GM23338 (cell line): ENCODE results near the gene GZMH. TPM values are rescaled to one million over a fixed set of nuclear protein-coding genes. Genes with fewer than 3 reads are reported as not detected.

Source experiments
- EZH2 ChIP-seq: fragments of 200-600 bp; sonication (generic); IDR thresholded peaks from one replicate; pipeline ENCODE4 v1.8.0; 2017; ENCODE audit warnings: antibody characterized with exemption, mild to moderate bottlenecking, low read depth; ENCODE audit not compliant: unreplicated experiment
- EZH2phosphoT487 ChIP-seq: fragments of 200-600 bp; sonication (generic); IDR thresholded peaks from one replicate; pipeline ENCODE4 v1.8.1; 2018; ENCODE audit warnings: antibody characterized with exemption; ENCODE audit not compliant: unreplicated experiment
- STAT1 ChIP-seq: IDR thresholded peaks from one replicate; pipeline ENCODE4 v1.6.1; 2016; ENCODE audit warnings: antibody characterized with exemption; ENCODE audit not compliant: unreplicated experiment
- ZNF331 ChIP-seq: fragments of 250-450 bp; sonication (Bioruptor Pico); IDR thresholded peaks from 2 replicates; pipeline ENCODE4 v1.5.0; 2020; ENCODE audit warnings: low read depth, mild to moderate bottlenecking, moderate library complexity
- polyA plus RNA-seq: library from polyadenylated mRNA; unstranded; fragments of >200 nt; fragmentation: Nextera tagmentation; extraction: Ambion mirVana; gene quantifications from 2 replicates; pipeline ENCODE4 v1.2.1, GENCODE V29; 2016
- total RNA-seq: library from RNA; depleted of rRNA; stranded (reverse); fragments of >200 nt; shearing (Covaris generic); gene quantifications from 2 replicates; pipeline ENCODE4 v1.2.3, GENCODE V29; 2014
- TF ChIP-seq, protein P1 (sequence below): fragments of 250-450 bp; sonication (Bioruptor Pico); IDR thresholded peaks from 2 replicates; pipeline ENCODE4 v1.5.0; 2020; ENCODE audit warnings: mild to moderate bottlenecking, moderate library complexity
- TF ChIP-seq, protein P2 (sequence below): IDR thresholded peaks from 2 replicates; pipeline ENCODE4 v1.6.1; 2016; ENCODE audit warnings: antibody characterized with exemption
- TF ChIP-seq, protein P3 (sequence below), 2 experiments: fragments of 200-600 bp in 1 of 2; sonication (generic) in 1 of 2; conservative IDR thresholded peaks; 2 replicates each; pipeline versions ENCODE4 v1.5.1 to v1.6.1; 2016 to 2017; ENCODE audit warnings: antibody characterized with exemption in 2 of 2, low read depth in 2 of 2, mild to moderate bottlenecking in 2 of 2, moderate library complexity in 1 of 2

GZMH gene
- total and polyA plus RNA-seq, 2 experiments from 2014 or later: not detected

DNA sequence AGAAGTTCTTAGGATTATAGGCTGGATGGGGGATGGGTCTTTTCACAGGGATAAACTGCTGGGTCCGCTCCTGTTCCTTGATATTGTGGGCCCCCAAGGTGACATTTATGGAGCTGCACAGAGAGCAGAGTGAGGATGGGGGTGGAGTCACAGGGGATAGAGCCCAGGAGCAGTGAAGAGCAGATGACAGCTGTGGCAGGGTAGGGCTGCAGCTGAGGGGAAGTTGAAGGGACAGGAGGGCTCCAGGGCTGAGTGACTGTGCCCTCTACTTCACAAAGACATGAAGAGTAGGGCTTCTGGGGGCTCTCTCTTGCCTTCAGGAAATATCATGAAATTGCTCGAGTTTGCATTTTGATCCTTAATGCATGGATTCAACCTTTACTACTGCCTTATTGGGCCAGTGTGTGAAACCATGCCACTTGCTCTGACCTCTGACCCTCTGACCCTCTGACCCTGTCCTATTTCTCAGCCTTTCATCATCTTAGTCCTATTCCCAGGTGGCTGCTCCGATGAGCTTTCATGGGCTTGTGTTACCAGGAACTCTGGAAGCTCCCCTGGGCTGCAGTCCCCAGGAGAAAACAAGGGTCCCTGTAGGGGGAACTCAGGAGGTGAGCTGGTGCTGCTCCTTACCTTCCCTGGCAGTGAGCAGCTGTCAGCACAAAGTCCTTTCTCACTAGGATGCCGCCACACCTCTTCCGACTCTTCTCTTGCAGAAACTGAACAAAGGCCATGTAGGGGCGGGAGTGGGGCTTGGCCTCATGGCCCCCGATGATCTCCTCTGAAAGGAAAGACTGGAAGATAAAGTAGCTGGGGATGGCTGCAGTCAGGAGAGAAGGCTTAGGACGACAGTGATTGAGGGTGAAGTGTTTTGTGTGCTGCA, 1.6 kb downstream of the GZMH start (continued):
- TF ChIP-seq, protein P1, sequence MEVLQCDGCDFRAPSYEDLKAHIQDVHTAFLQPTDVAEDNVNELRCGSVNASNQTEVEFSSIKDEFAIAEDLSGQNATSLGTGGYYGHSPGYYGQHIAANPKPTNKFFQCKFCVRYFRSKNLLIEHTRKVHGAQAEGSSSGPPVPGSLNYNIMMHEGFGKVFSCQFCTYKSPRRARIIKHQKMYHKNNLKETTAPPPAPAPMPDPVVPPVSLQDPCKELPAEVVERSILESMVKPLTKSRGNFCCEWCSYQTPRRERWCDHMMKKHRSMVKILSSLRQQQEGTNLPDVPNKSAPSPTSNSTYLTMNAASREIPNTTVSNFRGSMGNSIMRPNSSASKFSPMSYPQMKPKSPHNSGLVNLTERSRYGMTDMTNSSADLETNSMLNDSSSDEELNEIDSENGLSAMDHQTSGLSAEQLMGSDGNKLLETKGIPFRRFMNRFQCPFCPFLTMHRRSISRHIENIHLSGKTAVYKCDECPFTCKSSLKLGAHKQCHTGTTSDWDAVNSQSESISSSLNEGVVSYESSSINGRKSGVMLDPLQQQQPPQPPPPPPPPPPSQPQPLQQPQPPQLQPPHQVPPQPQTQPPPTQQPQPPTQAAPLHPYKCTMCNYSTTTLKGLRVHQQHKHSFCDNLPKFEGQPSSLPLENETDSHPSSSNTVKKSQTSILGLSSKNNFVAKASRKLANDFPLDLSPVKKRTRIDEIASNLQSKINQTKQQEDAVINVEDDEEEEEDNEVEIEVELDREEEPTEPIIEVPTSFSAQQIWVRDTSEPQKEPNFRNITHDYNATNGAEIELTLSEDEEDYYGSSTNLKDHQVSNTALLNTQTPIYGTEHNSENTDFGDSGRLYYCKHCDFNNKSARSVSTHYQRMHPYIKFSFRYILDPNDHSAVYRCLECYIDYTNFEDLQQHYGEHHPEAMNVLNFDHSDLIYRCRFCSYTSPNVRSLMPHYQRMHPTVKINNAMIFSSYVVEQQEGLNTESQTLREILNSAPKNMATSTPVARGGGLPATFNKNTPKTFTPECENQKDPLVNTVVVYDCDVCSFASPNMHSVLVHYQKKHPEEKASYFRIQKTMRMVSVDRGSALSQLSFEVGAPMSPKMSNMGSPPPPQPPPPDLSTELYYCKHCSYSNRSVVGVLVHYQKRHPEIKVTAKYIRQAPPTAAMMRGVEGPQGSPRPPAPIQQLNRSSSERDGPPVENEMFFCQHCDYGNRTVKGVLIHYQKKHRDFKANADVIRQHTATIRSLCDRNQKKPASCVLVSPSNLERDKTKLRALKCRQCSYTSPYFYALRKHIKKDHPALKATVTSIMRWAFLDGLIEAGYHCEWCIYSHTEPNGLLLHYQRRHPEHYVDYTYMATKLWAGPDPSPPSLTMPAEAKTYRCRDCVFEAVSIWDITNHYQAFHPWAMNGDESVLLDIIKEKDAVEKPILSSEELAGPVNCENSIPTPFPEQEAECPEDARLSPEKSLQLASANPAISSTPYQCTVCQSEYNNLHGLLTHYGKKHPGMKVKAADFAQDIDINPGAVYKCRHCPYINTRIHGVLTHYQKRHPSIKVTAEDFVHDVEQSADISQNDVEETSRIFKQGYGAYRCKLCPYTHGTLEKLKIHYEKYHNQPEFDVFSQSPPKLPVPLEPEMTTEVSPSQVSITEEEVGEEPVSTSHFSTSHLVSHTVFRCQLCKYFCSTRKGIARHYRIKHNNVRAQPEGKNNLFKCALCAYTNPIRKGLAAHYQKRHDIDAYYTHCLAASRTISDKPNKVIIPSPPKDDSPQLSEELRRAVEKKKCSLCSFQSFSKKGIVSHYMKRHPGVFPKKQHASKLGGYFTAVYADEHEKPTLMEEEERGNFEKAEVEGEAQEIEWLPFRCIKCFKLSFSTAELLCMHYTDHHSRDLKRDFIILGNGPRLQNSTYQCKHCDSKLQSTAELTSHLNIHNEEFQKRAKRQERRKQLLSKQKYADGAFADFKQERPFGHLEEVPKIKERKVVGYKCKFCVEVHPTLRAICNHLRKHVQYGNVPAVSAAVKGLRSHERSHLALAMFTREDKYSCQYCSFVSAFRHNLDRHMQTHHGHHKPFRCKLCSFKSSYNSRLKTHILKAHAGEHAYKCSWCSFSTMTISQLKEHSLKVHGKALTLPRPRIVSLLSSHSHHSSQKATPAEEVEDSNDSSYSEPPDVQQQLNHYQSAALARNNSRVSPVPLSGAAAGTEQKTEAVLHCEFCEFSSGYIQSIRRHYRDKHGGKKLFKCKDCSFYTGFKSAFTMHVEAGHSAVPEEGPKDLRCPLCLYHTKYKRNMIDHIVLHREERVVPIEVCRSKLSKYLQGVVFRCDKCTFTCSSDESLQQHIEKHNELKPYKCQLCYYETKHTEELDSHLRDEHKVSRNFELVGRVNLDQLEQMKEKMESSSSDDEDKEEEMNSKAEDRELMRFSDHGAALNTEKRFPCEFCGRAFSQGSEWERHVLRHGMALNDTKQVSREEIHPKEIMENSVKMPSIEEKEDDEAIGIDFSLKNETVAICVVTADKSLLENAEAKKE (CRISPR knock-in tag): no peak
- TF ChIP-seq EZH2 (no peak), ZNF331 (CRISPR knock-in tag) (no peak), EZH2phosphoT487 (no peak), STAT1 (no peak)
- TF ChIP-seq, protein P2, sequence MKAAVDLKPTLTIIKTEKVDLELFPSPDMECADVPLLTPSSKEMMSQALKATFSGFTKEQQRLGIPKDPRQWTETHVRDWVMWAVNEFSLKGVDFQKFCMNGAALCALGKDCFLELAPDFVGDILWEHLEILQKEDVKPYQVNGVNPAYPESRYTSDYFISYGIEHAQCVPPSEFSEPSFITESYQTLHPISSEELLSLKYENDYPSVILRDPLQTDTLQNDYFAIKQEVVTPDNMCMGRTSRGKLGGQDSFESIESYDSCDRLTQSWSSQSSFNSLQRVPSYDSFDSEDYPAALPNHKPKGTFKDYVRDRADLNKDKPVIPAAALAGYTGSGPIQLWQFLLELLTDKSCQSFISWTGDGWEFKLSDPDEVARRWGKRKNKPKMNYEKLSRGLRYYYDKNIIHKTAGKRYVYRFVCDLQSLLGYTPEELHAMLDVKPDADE: no peak
- TF ChIP-seq, protein P3, sequence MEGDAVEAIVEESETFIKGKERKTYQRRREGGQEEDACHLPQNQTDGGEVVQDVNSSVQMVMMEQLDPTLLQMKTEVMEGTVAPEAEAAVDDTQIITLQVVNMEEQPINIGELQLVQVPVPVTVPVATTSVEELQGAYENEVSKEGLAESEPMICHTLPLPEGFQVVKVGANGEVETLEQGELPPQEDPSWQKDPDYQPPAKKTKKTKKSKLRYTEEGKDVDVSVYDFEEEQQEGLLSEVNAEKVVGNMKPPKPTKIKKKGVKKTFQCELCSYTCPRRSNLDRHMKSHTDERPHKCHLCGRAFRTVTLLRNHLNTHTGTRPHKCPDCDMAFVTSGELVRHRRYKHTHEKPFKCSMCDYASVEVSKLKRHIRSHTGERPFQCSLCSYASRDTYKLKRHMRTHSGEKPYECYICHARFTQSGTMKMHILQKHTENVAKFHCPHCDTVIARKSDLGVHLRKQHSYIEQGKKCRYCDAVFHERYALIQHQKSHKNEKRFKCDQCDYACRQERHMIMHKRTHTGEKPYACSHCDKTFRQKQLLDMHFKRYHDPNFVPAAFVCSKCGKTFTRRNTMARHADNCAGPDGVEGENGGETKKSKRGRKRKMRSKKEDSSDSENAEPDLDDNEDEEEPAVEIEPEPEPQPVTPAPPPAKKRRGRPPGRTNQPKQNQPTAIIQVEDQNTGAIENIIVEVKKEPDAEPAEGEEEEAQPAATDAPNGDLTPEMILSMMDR (conservative IDR thresholded peaks at IDR 0.05; ENCODE audit: low read depth in 2 of 2): no peak
